C4-2B (cell line): ENCODE data around the gene RIPOR3.

Source experiments
- H3K27ac ChIP-seq: fragments of 450-650 bp; 2 replicates; pipeline ENCODE4 v1.5.1; 2017
- ZFX ChIP-seq: fragments of 450-650 bp; IDR thresholded peaks from 2 replicates; pipeline ENCODE4 v1.6.1; 2017
- TF ChIP-seq, protein P1 (sequence below): fragments of 450-650 bp; conservative IDR thresholded peaks from 2 replicates; pipeline ENCODE4 v1.5.1; 2017; ENCODE audit warnings: mild to moderate bottlenecking

The RIPOR3 gene

DNA sequence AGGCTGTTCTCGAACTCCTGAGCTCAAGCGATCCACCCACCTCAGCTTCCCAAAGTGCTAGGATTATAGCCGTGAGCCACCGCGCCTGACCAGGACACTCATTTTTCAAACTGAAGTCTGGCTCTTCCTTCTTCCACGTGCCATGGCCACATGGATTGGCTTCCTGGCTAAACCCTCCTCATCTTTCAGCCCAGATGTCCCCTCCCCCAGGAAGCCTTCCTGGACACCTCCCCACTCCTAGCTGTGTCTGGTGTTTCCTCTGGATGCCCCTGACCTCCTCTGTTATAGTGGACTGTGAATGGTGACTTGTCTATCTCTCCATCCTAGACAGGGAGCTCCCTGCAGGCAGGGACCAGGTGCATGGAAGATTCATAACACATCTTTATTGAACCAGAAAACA is 57.2 kb downstream of the RIPOR3 start:
- H3K27ac ChIP-seq = no peak overlapping the region
- TF ChIP-seq ZFX = no peak
- TF ChIP-seq, protein P1, sequence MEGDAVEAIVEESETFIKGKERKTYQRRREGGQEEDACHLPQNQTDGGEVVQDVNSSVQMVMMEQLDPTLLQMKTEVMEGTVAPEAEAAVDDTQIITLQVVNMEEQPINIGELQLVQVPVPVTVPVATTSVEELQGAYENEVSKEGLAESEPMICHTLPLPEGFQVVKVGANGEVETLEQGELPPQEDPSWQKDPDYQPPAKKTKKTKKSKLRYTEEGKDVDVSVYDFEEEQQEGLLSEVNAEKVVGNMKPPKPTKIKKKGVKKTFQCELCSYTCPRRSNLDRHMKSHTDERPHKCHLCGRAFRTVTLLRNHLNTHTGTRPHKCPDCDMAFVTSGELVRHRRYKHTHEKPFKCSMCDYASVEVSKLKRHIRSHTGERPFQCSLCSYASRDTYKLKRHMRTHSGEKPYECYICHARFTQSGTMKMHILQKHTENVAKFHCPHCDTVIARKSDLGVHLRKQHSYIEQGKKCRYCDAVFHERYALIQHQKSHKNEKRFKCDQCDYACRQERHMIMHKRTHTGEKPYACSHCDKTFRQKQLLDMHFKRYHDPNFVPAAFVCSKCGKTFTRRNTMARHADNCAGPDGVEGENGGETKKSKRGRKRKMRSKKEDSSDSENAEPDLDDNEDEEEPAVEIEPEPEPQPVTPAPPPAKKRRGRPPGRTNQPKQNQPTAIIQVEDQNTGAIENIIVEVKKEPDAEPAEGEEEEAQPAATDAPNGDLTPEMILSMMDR = no peak

DNA sequence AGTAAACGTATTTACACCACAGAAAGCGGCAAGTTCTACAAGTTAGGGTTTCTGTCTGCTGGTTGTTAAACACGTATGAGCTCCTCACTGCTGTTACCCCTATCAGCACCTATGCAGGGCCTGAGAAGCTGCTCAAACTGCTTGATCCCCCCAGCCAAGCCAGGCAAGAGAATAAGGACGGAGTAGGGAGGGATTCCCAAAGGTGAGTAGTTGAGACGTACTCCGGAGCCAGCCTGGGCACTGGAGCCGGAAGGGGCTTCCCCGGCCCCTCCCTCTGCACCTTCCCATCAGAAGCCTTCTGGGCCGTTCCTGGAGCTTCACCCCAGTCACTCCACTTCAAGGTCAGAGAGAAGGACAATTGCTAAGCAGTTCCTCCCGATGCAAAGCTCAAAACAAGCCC is 58.0 kb downstream of the RIPOR3 start:
- TF ChIP-seq ZFX = no peak
- TF ChIP-seq, protein P1 = no peak
- H3K27ac ChIP-seq = no peak overlapping the region

DNA sequence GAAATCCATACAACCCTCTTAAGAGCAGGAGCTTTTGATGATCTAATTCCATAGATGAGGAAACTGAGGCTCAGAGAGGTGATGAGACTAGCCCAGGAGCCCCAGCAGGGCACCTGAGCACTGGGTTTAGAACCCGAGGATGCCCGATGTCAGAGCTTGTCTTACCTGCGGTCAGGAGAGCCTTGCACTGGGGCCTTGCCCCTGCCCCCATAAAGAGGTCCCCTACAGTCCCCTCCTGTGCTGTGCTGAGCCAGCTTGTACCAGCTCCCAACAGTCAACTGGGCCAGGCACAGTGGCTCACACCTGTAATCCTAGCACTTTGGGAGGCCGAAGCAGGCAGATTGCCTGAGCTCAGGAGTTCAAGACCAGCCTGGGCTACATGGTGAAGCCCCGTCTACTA is 58.6 kb downstream of the RIPOR3 start:
- TF ChIP-seq, protein P1 = no peak
- no peak for TF ChIP-seq ZFX
- no peak overlapping the region for H3K27ac ChIP-seq

DNA sequence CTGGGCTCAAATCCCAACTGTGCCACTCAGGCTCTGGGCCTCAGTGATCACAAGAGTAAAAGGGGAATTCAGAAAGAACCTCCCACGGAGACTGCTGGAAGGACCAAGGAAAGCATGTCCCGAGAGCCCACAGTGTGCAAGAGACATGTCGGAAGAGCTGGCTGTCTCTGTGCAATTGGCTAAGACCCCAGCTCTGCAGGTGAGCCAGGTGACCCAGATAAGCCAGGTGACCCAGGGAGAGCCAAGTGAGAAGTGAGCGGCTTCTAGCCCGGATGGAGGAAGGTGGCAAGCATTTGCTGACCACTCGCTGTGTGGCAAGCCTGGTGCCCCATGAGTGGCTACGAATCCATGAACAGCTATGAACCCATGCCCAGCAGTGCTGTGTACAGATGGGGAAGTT is 59.1 kb downstream of the RIPOR3 start:
- no peak for TF ChIP-seq ZFX
- TF ChIP-seq, protein P1 = no peak
- H3K27ac ChIP-seq = no peak overlapping the region

DNA sequence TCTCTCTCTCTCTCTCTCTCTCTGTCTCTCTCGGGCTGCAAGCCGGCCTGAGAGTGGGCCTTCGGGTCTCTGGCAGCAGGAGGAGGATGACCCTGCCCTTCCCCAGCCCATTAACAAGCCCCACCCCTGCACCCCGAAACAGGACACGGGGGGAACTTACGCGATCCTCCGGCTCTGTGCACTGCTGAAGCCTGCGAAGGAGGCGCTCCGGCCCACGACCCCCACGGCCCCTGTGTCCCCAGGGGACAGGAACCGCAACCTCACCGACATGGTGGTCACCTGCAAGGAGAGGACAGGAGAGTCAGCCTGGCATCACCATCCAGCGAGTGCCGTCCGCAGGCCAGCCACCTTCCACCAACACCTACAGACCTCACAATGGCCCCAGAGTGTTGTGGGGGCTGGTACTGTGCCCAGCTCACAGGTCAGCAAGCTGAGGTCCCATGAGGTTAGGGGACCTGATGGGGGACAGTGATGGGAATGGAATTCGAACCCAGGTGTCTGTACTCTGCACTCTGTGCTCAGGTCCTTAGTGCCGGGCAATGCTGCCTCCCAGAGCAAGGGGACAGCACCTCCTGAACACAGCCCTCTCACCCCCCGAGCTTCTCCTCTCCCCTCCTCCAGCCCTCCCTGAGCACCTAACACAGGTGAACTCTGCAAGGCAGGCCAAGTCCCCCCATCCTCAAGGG is 60.6 kb downstream of the RIPOR3 start:
- TF ChIP-seq, protein P1 = no peak
- no peak for TF ChIP-seq ZFX
- H3K27ac ChIP-seq = no peak overlapping the region

DNA sequence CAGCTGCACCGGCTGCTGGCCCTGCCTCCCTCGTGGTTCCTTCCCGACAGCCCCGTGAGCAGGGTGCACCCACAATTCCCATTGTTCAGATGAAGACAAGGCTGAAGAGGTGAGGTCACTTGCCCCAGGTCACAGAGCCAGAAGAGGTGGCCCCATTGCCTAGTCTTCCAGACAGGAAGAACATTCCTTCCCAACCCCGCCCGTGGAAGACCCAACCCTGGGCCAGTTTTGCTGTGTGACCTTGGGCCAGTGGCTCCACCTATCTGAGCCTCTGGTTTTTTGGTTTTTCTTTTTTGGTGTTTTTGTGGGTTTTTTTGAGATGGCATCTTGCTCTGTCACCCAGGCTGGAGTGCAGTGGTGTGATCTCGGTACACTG is 61.7 kb downstream of the RIPOR3 start:
- H3K27ac ChIP-seq = no peak overlapping the region

DNA sequence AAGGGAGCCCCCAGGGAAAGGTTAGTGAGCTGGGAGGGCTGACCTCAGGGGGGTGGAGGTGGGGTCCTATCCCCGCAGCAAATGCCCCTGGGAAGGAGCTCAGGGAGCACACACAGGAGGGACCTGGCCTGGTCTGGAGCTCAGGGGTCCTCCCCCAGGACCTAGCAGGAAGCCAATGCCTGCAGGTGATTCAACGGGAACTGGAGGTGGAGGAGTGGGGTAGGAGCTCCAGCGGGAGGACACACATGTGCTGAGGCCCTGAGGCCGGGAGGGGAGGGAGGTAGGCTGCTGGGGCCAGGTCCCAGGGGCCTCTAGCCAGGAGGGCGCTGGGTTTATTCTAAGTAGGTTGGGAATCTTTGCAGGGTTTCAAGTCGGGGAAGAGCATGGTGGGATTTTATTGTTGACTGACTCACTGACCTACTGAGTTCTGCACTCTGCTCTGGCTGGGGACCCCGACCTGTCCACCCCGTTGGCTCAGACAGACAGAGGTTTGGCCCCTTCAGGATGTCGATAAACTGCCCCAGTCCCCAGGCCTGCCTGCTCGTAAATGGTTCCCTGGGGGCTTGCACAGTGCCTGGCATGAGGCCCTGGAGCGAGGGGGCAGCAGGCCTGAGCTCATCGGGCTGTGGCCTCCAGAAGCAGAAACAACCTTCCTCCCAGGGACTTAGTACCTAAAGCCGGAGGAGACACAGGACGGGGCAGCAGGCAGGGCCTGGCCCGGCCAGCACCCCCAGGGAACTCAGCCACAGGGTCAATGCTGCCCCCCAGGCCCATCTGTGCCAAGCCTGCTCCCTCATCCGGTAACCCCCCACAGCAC is 62.3 kb downstream of the RIPOR3 start:
- no peak overlapping the region for H3K27ac ChIP-seq
- TF ChIP-seq, protein P1 = no peak
- TF ChIP-seq ZFX = no peak

More for the DNA sequence above, 61.7 kb downstream of the RIPOR3 start:
- no peak for TF ChIP-seq ZFX
- TF ChIP-seq, protein P1 = no peak
